WI38 (cell line): Measurements from ENCODE around the gene LPIN1.
A peak's percentile ranks its signal among the peaks of the same experiment; 100 is the strongest.

Source experiments
- H3K4me3 ChIP-seq: 2 replicates; pipeline ENCODE4 v1.5.1; 2011; ENCODE audit warnings: low read depth, mild to moderate bottlenecking, control low read depth, low read length
- CTCF ChIP-seq: IDR thresholded peaks from 2 replicates; pipeline ENCODE4 v1.5.1; 2012; ENCODE audit warnings: low read depth, mild to moderate bottlenecking, control low read depth, low read length

LPIN1 gene

DNA sequence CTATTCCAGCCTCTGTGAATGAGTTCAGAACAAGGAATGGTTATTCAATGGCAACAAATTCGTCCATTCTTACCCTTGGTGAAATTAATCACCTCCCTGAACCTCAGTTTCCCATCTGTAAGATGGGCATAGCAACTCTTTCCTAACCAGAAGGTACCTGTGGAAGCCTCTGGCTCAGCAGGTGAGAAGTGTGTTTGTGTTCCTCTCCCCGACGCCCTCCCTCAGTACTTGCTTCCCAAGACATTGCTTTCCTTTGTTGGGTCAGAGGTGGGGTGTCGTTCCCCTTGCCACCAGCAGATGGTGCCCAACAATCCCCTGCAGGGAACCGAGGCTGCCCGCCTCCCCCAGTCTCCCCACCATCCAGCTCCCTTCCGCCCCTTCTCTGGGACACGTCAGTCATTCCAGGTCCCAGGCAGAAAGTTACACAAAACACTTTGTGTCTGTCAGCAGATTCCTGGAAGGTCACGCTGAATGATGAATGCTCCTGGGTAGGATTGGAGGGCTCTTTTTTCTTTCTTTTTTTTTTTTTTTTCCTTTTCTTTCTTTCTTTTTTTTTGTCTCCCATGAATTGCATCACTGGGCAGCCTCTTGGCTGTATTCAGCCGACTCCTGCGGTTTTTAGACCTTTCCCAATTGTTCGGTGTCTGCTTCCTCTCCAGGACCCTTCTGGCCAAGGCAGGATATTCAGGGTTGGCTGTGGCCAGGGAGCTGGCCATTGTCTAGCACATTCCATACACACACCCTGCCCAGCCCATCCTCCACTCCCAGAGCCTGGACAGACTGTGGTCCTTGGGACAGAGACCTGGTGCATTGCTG lies 117.3 kb downstream of the LPIN1 start:
- peak; percentile 98 for TF ChIP-seq CTCF
- H3K4me3 ChIP-seq: peak overlapping the region; percentile 25

DNA sequence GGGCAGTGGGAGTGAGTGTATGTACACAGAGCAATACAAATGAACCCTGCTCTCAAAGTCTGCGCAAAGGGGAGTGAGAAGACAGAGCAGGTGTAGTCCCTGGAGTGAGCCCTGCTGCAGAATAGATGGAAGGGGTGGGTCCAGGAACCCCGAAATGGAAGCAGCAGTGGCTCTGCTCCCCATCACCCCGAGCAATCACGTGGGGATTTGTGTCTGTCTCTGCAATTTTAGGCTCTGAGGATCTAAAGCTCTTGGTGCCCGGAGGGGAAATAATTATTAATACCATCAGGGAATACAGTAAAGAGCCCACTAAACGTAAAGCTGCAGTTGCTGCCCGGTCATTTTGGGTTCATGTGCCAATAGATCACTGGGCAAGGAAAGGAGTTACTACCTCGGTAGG lies 118.3 kb downstream of the LPIN1 start:
- H3K4me3 ChIP-seq: no peak overlapping the region
- no peak for TF ChIP-seq CTCF

DNA sequence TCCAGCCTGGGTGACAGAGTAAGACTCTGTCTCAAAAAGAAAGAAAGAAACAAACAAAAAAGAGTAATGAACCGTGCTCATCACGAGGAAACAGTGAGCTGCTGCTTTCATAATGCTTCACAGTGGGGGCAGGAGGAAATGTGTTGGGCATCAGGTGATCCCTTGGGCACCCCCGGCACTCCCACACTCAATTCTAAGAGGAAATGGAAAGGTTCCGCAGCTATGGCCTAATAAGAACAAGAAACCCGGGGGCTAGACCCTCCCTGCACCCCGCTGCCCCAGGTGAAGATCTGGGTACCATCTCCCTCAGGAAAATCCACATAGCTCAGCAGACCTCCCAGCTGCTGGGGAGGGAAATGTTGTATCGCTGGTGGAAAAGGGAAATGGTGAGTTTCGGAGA lies 118.9 kb downstream of the LPIN1 start:
- no peak overlapping the region for H3K4me3 ChIP-seq
- TF ChIP-seq CTCF: no peak

DNA sequence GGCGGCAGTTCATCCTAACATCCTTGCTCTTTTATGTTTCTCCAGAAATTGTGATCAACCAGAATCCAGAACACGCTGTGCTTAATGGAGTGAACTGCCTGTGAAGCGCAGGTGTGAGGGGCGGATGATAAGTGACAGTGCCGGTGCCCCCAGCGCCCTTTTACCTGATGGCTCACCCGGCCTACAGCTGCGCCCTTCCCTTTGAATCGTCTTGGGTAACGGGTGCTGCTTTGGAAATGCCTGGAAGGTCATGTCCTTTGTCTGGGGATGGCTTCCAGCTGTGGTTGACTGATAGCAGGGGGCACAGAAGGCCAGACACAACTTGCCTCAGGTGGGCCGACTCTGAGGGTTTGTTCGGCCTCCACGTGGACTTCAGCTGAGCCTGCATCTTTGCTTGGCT lies 119.4 kb downstream of the LPIN1 start:
- H3K4me3 ChIP-seq: no peak overlapping the region
- TF ChIP-seq CTCF: no peak

- H3K4me3 ChIP-seq: no peak overlapping the region
- TF ChIP-seq CTCF: no peak
Observed at GRCh38 chr2:11866358-11867335, 120.2 kb downstream of the LPIN1 start.

DNA sequence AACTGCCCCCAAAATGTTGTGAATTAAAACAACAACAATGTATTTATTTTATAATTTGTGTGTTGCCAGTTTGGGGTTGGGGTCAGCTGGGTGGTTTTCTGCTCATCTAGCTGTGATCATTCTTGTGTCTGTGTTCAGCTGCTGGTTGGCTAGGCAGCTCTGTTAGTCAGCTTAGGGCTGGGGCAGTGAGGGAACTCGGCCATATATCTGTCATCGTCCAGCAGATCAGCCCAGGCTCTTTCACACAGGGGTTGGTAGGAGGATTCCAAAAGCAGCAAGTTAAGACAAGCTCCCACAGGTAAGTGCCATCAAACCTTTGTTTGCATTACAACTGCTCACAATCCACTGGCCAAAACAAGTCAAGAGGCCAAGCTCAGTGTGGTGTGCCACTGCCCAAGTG lies 121.5 kb downstream of the LPIN1 start:
- TF ChIP-seq CTCF: no peak
- no peak overlapping the region for H3K4me3 ChIP-seq

DNA sequence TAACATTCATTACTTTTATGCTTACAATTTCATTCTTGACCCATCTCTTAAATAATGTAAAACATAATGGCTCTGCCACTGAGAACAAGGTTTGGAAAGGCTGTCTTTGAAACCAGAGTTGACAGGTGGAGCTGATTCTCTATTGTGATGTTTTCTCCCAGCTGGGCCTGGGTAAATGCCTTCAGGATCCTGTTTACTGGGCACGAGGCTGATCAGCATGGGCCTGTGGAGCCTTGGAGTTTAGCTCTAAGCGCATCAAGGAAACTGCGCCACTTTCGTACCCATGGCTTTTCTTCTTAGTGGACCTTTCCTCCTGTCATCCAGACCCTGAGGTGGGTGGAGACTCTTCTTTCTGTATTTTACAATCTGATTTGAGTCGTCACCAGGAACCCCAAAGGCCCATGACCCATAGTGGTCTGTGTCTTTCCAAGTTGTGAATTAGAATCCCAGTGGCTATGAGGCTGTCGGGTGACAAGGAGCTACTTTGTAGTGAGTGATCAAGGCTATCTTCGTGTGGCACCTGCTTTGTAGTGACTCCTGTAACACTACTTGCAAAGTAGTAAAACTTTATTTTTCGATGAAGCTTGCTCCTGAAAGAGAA lies 123.1 kb downstream of the LPIN1 start:
- no peak overlapping the region for H3K4me3 ChIP-seq
- TF ChIP-seq CTCF: no peak
